Gastroesophageal sphincter (tissue), 4 donors: Measurements from ENCODE around the gene U2AF2. TPM values are rescaled to one million over a fixed set of nuclear protein-coding genes. Genes with fewer than 3 reads are reported as not detected.

Experiments used
- ATAC-seq: fragments of 150-250 bp; one replicate; pipeline ENCODE4 v1.9.1; 2016; ENCODE audit warnings: mild to moderate bottlenecking, moderate library complexity
- H3K27ac ChIP-seq, 4 donors: fragments of 200-600 bp; sonication (generic) in 3 of 4; 1 replicate in 3 of 4; 2 replicates in 1 of 4; pipeline ENCODE4 v1.5.1; 2016 to 2019
- H3K27me3 ChIP-seq: fragments of 200-600 bp; sonication (generic); one replicate; pipeline ENCODE4 v1.5.1; 2019
- H3K36me3 ChIP-seq, 2 donors: fragments of 200-600 bp; sonication (generic); one replicate each; pipeline ENCODE4 v1.5.1; 2019; ENCODE audit warnings: control low read depth in 1 of 2
- H3K4me1 ChIP-seq, 3 donors: fragments of 200-600 bp; sonication (generic); 1 replicate in 2 of 3; 2 replicates in 1 of 3; pipeline ENCODE4 v1.5.1; 2016 to 2019; ENCODE audit warnings: control low read depth in 2 of 3
- H3K4me3 ChIP-seq, 2 donors: fragments of 200-600 bp; sonication (generic); one replicate each; pipeline ENCODE4 v1.5.1; 2019; ENCODE audit warnings: mild to moderate bottlenecking in 1 of 2, moderate library complexity in 1 of 2
- H3K9me3 ChIP-seq, 3 donors: fragments of 200-600 bp; sonication (generic); one replicate each; pipeline ENCODE4 v1.5.1; 2017 to 2019; ENCODE audit warnings: control low read depth in 2 of 3
- CTCF ChIP-seq, 4 experiments: fragments of 200-600 bp in 2 of 4; fragments of 450-650 bp in 2 of 4; sonication (generic) in 1 of 4; IDR thresholded peaks; one replicate each; pipeline ENCODE4 v1.5.1; 2017 to 2019; ENCODE audit warnings: antibody characterized with exemption in 4 of 4, mild to moderate bottlenecking in 2 of 4, moderate library complexity in 2 of 4
- EP300 ChIP-seq: sonication (generic); formaldehyde crosslinking; IDR thresholded peaks from one replicate; pipeline ENCODE4 v1.6.1; 2017; ENCODE audit warnings: antibody characterized with exemption, mild to moderate bottlenecking
- POLR2A ChIP-seq, 2 donors: fragments of 450-650 bp; IDR thresholded peaks; one replicate each; pipeline ENCODE4 v1.6.1; 2017; ENCODE audit warnings: antibody characterized with exemption in 2 of 2, mild to moderate bottlenecking in 2 of 2, moderate library complexity in 1 of 2
- POLR2AphosphoS5 ChIP-seq: sonication (generic); formaldehyde crosslinking; IDR thresholded peaks from one replicate; pipeline ENCODE4 v1.6.1; 2017; ENCODE audit warnings: antibody characterized with exemption
- WGBS, 2 donors: methylation state at CpG; one replicate each; pipeline ENCODE4 v1.1.5; 2018; ENCODE audit warnings: low coverage in 1 of 2; 5-methylcytosine and 5-hydroxymethylcytosine counted together
- total RNA-seq, 4 donors: library from RNA; depleted of rRNA; stranded (reverse); fragments of >200 nt; gene quantifications; one replicate each; pipeline ENCODE4 v1.1.0, GENCODE V29; 2016

U2AF2 gene
- total RNA-seq, 4 donors from 2014 or later: 68.9 to 97.9 (median 91.4) TPM

GRCh38 chr19:55655648-55656040 lies 809 bp downstream of the U2AF2 start:
- H3K27me3 ChIP-seq: no peaks in the 10 kb centered on the region
- H3K36me3 ChIP-seq: peaks cover 0 to 42% of the 10 kb centered on the region in 2 donors
- peaks cover 0 to 66% (median 48%) of the 10 kb centered on the region in 3 donors for H3K4me1 ChIP-seq
- H3K27ac ChIP-seq: peak overlapping the region in 3 of 4 donors; percentile 97 to 99 (median 98)
- TF ChIP-seq CTCF (IDR thresholded peaks at IDR 0.05): no peak
- TF ChIP-seq EP300: no peak
- TF ChIP-seq POLR2A (IDR thresholded peaks at IDR 0.05): no peak
- no peak for TF ChIP-seq POLR2AphosphoS5
- no peaks in the 10 kb centered on the region for H3K9me3 ChIP-seq
- 0% methylated on average over 1 to 14 of the region's 19 CpGs for WGBS, 2 donors
- ATAC-seq: no peak
- peak overlapping the region; percentile 71 to 97 for H3K4me3 ChIP-seq

GRCh38 chr19:55656552-55656951 lies 1.7 kb downstream of the U2AF2 start:
- H3K4me3 ChIP-seq: peak overlapping the region in 1 of 2 donors; percentile 97
- TF ChIP-seq POLR2A (IDR thresholded peaks at IDR 0.05) (no peak), POLR2AphosphoS5 (no peak), CTCF (IDR thresholded peaks at IDR 0.05) (no peak), EP300 (no peak)
- WGBS, 2 donors: 45 to 50% methylated on average over 7 of the region's 7 CpGs
- no peaks in the 10 kb centered on the region for H3K9me3 ChIP-seq
- peaks cover 0 to 70% (median 48%) of the 10 kb centered on the region in 3 donors for H3K4me1 ChIP-seq
- H3K27me3 ChIP-seq: no peaks in the 10 kb centered on the region
- peaks cover 0 to 42% of the 10 kb centered on the region in 2 donors for H3K36me3 ChIP-seq
- no peak overlapping the region for H3K27ac ChIP-seq
- no peak for ATAC-seq

GRCh38 chr19:55656988-55657747 lies 2.3 kb downstream of the U2AF2 start:
- 48 to 55% methylated on average over 12 to 16 of the region's 18 CpGs for WGBS, 2 donors
- H3K4me3 ChIP-seq: peak overlapping the region in 1 of 2 donors; percentile 97

GRCh38 chr19:55658846-55659459 lies 4.1 kb downstream of the U2AF2 start:
- Histone ChIP-seq H3K27me3 (no peaks in the 10 kb centered on the region), H3K27ac (no peak overlapping the region), H3K9me3 (no peaks in the 10 kb centered on the region), H3K4me1 (peaks cover 0 to 58% (median 39%) of the 10 kb centered on the region in 3 donors), H3K4me3 (no peak overlapping the region), H3K36me3 (peaks cover 0 to 54% of the 10 kb centered on the region in 2 donors)
- 80% methylated on average over 2 of the region's 37 CpGs; no CpG with 5 or more reads in 1 of the 2 donors for WGBS, 2 donors
- TF ChIP-seq CTCF (IDR thresholded peaks at IDR 0.05): no peak
- TF ChIP-seq POLR2AphosphoS5: no peak
- TF ChIP-seq EP300: no peak
- no peak for ATAC-seq

More at GRCh38 chr19:55656988-55657747, 2.3 kb downstream of the U2AF2 start:
- no peak for ATAC-seq
- Histone ChIP-seq H3K27me3 (no peaks in the 10 kb centered on the region), H3K9me3 (no peaks in the 10 kb centered on the region), H3K4me1 (peaks cover 0 to 70% (median 48%) of the 10 kb centered on the region in 3 donors), H3K36me3 (peaks cover 0 to 42% of the 10 kb centered on the region in 2 donors), H3K27ac (no peak overlapping the region)
- no peak for TF ChIP-seq EP300
- no peak for TF ChIP-seq POLR2AphosphoS5
- TF ChIP-seq CTCF (IDR thresholded peaks at IDR 0.05): no peak
- TF ChIP-seq POLR2A (IDR thresholded peaks at IDR 0.05): no peak
